ENCODE measurements around the gene GPR146. TPM values are rescaled to one million over a fixed set of nuclear protein-coding genes. Genes with fewer than 3 reads are reported as not detected.

The GPR146 gene
- total and polyA plus RNA-seq, 2 experiments from 2014 or later: 2.6 to 5.2 TPM

DNA sequence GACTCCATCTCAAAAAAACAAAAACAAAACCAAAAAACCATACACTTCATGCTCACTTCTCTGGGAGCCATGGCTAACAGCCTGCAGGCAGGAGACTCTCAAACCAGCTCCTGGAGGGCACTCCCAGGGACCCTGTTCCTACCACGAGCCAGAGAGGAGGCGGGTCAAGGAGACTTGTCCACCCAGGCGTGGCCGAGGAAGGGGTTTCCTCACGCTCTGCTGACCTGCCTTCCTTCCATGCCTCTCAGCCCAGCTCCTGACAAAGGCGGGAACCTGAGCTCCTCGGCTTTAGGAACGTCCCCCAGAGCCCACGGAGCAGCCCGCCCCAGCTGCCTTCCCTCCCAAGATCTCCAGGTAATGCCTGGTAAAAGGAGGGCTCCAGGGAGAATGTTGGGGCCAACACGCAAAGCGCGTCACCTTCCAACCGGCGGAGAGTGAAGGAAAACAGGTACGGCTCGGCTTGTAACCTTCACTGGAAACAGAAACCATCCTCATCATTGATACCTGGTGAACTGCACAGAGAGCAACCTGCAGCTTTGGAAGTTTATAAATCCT, 9.5 kb downstream of the GPR146 start:
- no peaks in the 10 kb centered on the region for H3K9me3 ChIP-seq (ENCODE audit: low read depth)
- 93% methylated on average over 17 of the region's 17 CpGs for WGBS (ENCODE audit: low lambda C conversion rate, missing lambda C conversion rate)
- no peak overlapping the region for H2AFZ ChIP-seq
- H3K27ac ChIP-seq: no peak overlapping the region
- H3K36me3 ChIP-seq (replicated peaks; ENCODE audit: insufficient read depth, low read depth): no peaks in the 10 kb centered on the region
- no peaks in the 10 kb centered on the region for H3K27me3 ChIP-seq
- peaks cover under 1% of the 10 kb centered on the region for H3K4me1 ChIP-seq (ENCODE audit: insufficient read depth)
- TF ChIP-seq EZH2 (IDR thresholded peaks at IDR 0.05; ENCODE audit: borderline replicate concordance) (no peak), EZH2phosphoT487 (IDR thresholded peaks at IDR 0.05; ENCODE audit: low read depth, severe bottlenecking, unreplicated experiment) (no peak)
- TF ChIP-seq, protein P1, sequence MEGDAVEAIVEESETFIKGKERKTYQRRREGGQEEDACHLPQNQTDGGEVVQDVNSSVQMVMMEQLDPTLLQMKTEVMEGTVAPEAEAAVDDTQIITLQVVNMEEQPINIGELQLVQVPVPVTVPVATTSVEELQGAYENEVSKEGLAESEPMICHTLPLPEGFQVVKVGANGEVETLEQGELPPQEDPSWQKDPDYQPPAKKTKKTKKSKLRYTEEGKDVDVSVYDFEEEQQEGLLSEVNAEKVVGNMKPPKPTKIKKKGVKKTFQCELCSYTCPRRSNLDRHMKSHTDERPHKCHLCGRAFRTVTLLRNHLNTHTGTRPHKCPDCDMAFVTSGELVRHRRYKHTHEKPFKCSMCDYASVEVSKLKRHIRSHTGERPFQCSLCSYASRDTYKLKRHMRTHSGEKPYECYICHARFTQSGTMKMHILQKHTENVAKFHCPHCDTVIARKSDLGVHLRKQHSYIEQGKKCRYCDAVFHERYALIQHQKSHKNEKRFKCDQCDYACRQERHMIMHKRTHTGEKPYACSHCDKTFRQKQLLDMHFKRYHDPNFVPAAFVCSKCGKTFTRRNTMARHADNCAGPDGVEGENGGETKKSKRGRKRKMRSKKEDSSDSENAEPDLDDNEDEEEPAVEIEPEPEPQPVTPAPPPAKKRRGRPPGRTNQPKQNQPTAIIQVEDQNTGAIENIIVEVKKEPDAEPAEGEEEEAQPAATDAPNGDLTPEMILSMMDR (IDR thresholded peaks at IDR 0.05; ENCODE audit: poor library complexity): no peak
- no peak for DNase-seq (ENCODE audit: low spot score)
- H3K4me3 ChIP-seq: no peak overlapping the region
- H3K9me2 ChIP-seq (replicated peaks; ENCODE audit: insufficient read depth): no peaks in the 10 kb centered on the region
- peaks cover 5% of the 10 kb centered on the region for H3K79me2 ChIP-seq
- H4K20me1 ChIP-seq (ENCODE audit: insufficient read depth, poor library complexity, severe bottlenecking): no peaks in the 10 kb centered on the region
- H3K4me2 ChIP-seq: no peak overlapping the region

DNA sequence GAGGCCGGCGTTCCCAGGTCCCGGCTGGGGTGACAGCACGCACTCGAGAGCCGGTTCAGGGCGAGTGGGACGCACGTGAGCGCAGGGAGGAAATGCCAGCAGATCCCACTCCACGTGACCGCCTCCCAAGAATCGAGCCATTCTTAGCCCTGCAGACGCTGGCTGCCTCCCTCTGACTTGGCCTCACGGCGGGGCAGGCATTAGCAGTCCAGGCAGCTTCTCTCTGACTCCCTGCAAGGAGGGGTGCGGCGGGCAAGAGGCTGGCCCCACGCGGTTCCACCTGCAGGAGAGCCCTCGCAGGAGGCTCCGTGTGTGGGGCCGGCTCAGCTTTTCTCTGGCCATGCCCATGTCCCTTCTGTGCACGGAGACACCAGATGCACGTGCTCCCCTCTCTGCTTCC, 10.1 kb downstream of the GPR146 start:
- H2AFZ ChIP-seq: no peak overlapping the region
- no peaks in the 10 kb centered on the region for H3K27me3 ChIP-seq
- no peak overlapping the region for H3K4me2 ChIP-seq
- no peaks in the 10 kb centered on the region for H3K9me2 ChIP-seq (replicated peaks; ENCODE audit: insufficient read depth)
- 87% methylated on average over 25 of the region's 25 CpGs for WGBS (ENCODE audit: low lambda C conversion rate, missing lambda C conversion rate)
- H3K79me2 ChIP-seq: no peaks in the 10 kb centered on the region
- peaks cover 5% of the 10 kb centered on the region for H3K4me1 ChIP-seq (ENCODE audit: insufficient read depth)
- no peak overlapping the region for H3K4me3 ChIP-seq
- no peaks in the 10 kb centered on the region for H3K9me3 ChIP-seq (ENCODE audit: low read depth)
- H3K36me3 ChIP-seq (replicated peaks; ENCODE audit: insufficient read depth, low read depth): no peaks in the 10 kb centered on the region
- TF ChIP-seq, protein P1 (IDR thresholded peaks at IDR 0.05; ENCODE audit: poor library complexity): no peak
- TF ChIP-seq EZH2 (IDR thresholded peaks at IDR 0.05; ENCODE audit: borderline replicate concordance): no peak
- no peak for TF ChIP-seq EZH2phosphoT487 (IDR thresholded peaks at IDR 0.05; ENCODE audit: low read depth, severe bottlenecking, unreplicated experiment)
- no peak for DNase-seq (ENCODE audit: low spot score)
- H4K20me1 ChIP-seq (ENCODE audit: insufficient read depth, poor library complexity, severe bottlenecking): no peaks in the 10 kb centered on the region
- H3K27ac ChIP-seq: peak overlapping the region; percentile 20

DNA sequence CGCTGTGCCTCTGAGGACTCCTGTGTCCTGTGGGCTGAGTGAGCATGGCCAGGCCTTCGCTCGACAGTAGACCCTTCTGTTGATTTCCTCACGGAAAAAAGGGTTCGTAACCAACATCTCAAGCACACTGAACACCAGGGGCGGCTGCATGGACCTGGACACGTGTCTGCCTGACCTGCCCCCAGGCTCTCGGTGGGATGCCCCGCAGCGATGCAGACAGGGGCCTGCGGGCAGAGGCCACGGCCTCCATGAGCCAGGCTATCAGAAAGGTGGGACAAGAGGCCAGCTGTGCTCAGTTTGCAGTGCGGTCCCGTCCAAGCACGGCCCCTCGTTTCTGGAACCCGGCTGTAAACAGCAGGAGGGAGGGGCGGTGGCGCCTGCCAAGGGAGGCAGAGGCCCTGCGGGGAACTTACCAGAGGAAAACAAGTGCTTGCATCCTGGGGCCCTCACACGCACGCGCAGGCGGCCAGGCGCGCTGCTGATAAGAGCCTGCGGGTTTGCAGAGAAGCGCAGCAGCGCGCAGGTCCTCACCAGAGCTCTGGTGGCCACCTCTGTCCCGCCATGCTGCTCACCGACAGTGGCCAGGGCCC, 10.6 kb downstream of the GPR146 start:
- Histone ChIP-seq H3K9me2 (replicated peaks; ENCODE audit: insufficient read depth) (no peaks in the 10 kb centered on the region), H3K79me2 (no peaks in the 10 kb centered on the region), H3K9me3 (ENCODE audit: low read depth) (no peaks in the 10 kb centered on the region), H3K27me3 (no peaks in the 10 kb centered on the region), H3K4me3 (no peak overlapping the region), H3K4me1 (ENCODE audit: insufficient read depth) (peaks cover 5% of the 10 kb centered on the region), H4K20me1 (ENCODE audit: insufficient read depth, poor library complexity, severe bottlenecking) (no peaks in the 10 kb centered on the region), H3K36me3 (replicated peaks; ENCODE audit: insufficient read depth, low read depth) (no peaks in the 10 kb centered on the region), H2AFZ (no peak overlapping the region), H3K4me2 (peak overlapping the region; percentile 33), H3K27ac (peak overlapping the region; percentile 20)
- TF ChIP-seq, protein P1 (IDR thresholded peaks at IDR 0.05; ENCODE audit: poor library complexity): no peak
- TF ChIP-seq EZH2phosphoT487 (IDR thresholded peaks at IDR 0.05; ENCODE audit: low read depth, severe bottlenecking, unreplicated experiment) (no peak), EZH2 (IDR thresholded peaks at IDR 0.05; ENCODE audit: borderline replicate concordance) (no peak)
- DNase-seq (ENCODE audit: low spot score): peak; percentile 50
- 81% methylated on average over 32 of the region's 32 CpGs for WGBS (ENCODE audit: low lambda C conversion rate, missing lambda C conversion rate)
